Activated naive CD4-positive, alpha-beta T cell treated with anti-CD3 and anti-CD28 coated beads, Interleukin-2, amount 50 U/mL, for 72 hours (primary cell): ENCODE measurements around the gene CLIP1. TPM values are rescaled to one million over a fixed set of nuclear protein-coding genes. Genes with fewer than 3 reads are reported as not detected.
"Not testable (repeated sequence)": the region's sequence is repeated elsewhere in the genome, so short reads cannot be mapped to it uniquely, and the experiment has no call there.

ENCODE experiments used
- ATAC-seq, 2 donors: fragments of 150-1000 bp; cut with Tn5 transposase; 2 replicates each; pipeline ENCODE4 v1.10.0; 2021; ENCODE audit warnings: mild to moderate bottlenecking in 2 of 2, moderate library complexity in 2 of 2
- DNase-seq, 2 donors: peaks; one replicate each; pipeline ENCODE4 v3.0.0; 2021 to 2022; ENCODE audit warnings: low spot score in 2 of 2
- H3K27ac Mint-ChIP-seq, 2 donors: one replicate each; pipeline ENCODE4 v1.8.0; 2022; ENCODE audit warnings: mild to moderate bottlenecking in 2 of 2, mixed read lengths in 2 of 2
- H3K36me3 Mint-ChIP-seq, 2 donors: one replicate each; pipeline ENCODE4 v1.8.0; 2022; ENCODE audit warnings: mixed read lengths in 2 of 2
- H3K9me3 Mint-ChIP-seq, 2 donors: one replicate each; pipeline ENCODE4 v1.8.0; 2022; ENCODE audit warnings: mixed read lengths in 2 of 2
- total RNA-seq, 2 donors: library from RNA; stranded (reverse); gene quantifications; one replicate each; pipeline ENCODE4 v1.2.3, GENCODE V29; 2022

The CLIP1 gene
- total RNA-seq, 2 donors from 2014 or later, result 40.7 to 69.0 TPM

DNA sequence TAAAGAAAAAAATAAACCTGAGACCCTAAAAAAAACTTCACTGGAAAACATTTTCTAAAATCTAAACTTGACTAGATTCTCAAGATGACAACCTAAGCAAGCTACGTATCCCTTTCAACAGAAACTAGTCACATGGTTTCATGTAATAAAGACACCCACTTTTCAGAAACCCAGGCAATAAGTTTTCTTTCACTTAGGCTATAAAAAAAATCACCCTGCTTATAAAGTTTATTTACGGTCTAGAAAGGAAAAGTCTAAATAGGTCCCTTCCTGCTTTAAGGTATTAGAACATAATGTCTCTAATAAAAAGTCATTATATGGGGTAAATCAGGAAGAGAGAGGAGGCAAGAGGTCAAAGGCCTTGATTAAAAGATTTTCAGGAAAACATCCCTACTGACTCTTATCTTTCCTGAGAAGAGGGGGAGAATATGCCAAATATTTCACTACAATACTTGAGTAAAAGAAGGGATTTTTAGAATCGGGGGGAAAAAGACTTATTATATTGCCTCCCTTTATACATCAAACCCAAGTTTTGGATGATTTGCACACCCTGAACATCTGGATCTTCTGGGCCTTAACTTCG lies 9.5 kb downstream of the CLIP1 start:
- peak; percentile 71 to 88 for ATAC-seq
- peaks cover 0 to 17% of the 10 kb centered on the region in 2 donors for H3K36me3 Mint-ChIP-seq

GRCh38 chr12:122411537-122411936 lies 10.9 kb downstream of the CLIP1 start:
- Mint-ChIP-seq H3K36me3 (peaks cover 0 to 17% of the 10 kb centered on the region in 2 donors), H3K9me3 (no peaks in the 10 kb centered on the region), H3K27ac (peak overlapping the region; percentile 96 to 99)
- ATAC-seq (no peak), DNase-seq (no peak)

More for the DNA sequence above, 9.5 kb downstream of the CLIP1 start:
- Mint-ChIP-seq H3K9me3 (no peaks in the 10 kb centered on the region), H3K27ac (peak overlapping the region; percentile 99 to 100)
- no peak for DNase-seq

- peak overlapping the region in 1 of 2 donors; percentile 51 for H3K27ac Mint-ChIP-seq
- no peaks in the 10 kb centered on the region for H3K9me3 Mint-ChIP-seq
- no peak for ATAC-seq
Observed at GRCh38 chr12:122407208-122407607, 15.3 kb downstream of the CLIP1 start.

DNA sequence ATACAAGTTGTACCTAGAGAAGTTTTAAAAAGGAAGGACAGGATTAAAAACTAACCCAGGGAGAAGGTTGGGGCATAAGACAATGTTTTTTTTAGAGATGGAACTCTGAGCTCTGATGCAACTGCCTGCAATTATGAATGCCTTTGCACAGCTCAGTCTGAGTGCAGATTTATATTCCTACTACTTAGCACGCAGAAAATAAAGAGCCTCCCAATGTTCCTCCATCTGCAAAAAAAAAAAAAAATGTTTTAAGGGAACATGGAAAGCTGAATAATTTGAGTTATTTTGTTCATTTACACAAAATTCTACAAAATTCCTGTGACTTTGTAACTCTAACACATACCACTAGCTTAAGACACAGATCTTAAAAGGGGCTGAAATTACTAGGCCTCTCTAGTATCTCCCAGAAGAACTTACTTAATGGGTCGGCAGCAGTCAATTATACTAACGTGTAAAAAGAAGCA lies 15.7 kb downstream of the CLIP1 start:
- peak overlapping the region in 1 of 2 donors; percentile 38 for H3K27ac Mint-ChIP-seq
- H3K9me3 Mint-ChIP-seq, result no peaks in the 10 kb centered on the region
- H3K36me3 Mint-ChIP-seq, result peaks cover 0 to 22% of the 10 kb centered on the region in 2 donors
- ATAC-seq (no peak), DNase-seq (no peak)

More at GRCh38 chr12:122407208-122407607, 15.3 kb downstream of the CLIP1 start:
- no peak for DNase-seq
- H3K36me3 Mint-ChIP-seq, result peaks cover 0 to 22% of the 10 kb centered on the region in 2 donors

- DNase-seq (no peak), ATAC-seq (peak in 1 of 2 donors; percentile 17)
- Mint-ChIP-seq H3K27ac (no peak overlapping the region), H3K9me3 (no peaks in the 10 kb centered on the region), H3K36me3 (peaks cover 0 to 11% of the 10 kb centered on the region in 2 donors)
Observed at GRCh38 chr12:122403831-122404230, 18.6 kb downstream of the CLIP1 start.

- ATAC-seq (peak; percentile 39 to 76), DNase-seq (no peak)
- Mint-ChIP-seq H3K9me3 (no peaks in the 10 kb centered on the region), H3K27ac (peak overlapping the region; percentile 38 to 90), H3K36me3 (peaks cover 0 to 11% of the 10 kb centered on the region in 2 donors)
Observed at GRCh38 chr12:122403115-122403770, 19.2 kb downstream of the CLIP1 start.

DNA sequence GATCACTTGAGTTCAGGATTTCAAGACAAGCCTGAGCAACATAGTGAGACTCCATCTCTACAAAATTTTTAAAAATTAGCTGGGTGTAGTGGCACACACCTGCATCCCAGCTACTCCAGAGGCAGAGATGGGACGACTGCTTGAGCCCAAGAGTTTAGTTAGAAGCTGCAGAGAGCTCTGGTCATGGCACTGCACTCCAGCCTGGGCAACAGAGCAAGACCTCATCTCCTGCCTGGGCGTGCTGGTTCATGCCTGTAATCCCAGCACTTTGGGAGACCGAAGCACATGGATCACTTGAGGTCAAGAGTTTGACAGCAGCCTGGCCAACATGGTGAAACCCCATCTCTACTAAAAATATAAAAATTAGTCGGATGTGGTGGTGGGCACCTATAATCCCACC lies 20.2 kb downstream of the CLIP1 start:
- DNase-seq (no peak), ATAC-seq (no peak)
- no peaks in the 10 kb centered on the region for H3K9me3 Mint-ChIP-seq
- H3K36me3 Mint-ChIP-seq, result peaks cover 0 to 12% of the 10 kb centered on the region in 2 donors
- H3K27ac Mint-ChIP-seq, result no peak overlapping the region

DNA sequence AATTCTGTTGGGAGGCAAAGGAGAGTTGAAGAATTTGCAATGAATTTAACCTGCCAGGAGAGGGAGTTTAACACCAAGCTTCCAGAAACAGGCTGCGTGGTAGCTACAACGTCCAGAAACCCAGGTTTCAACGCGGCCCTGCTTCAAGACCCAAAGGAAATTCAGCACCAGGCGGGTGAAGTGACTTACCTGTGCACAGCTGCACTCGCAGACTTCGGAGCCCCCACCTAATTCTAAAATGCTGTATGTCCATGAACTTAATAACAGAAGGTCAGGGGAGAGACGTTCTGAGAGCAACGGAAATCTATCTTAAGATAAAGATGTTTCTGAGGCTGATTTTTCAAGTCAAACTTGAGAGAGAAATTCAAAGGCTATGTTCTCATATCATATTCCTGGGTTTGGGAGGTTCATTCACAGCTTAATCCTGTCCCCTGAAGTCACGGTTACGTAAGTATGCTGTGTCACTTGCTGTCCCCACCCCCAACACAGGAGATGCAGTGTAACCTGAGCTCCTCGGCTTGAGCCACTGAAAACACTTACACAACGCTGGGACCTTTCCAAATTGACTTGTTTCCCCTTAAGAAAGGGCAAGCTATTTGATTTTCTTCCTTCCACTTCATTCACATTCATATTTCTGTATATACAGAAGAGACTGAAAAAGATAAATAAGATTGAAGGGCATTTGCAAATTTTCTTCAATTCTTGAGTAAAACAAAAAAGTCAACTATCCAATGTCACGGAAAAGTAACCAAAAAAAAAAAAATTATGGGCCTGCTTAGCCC lies 22.7 kb downstream of the CLIP1 start:
- ATAC-seq, result peak; percentile 36 to 46
- Mint-ChIP-seq H3K27ac (peak overlapping the region; percentile 78 to 91), H3K9me3 (no peaks in the 10 kb centered on the region), H3K36me3 (peaks cover 0 to 13% of the 10 kb centered on the region in 2 donors)
- DNase-seq, result no peak

DNA sequence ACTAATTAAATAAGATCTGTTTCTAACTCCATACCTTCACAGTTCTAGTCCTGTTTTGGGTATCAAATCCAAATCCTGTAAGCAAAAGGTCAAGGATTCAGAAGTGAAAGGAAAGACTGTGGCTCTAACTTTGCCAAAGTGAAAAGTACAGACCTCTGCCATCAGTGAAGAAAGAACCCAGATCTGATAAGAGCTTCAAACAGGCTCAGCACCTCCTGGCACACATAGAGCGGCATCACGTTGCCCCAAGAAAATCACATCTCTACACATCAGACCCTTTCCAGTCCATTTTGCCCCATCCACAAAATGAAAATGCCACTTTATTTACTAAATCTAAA lies 23.2 kb downstream of the CLIP1 start:
- peaks cover 0 to 11% of the 10 kb centered on the region in 2 donors for H3K36me3 Mint-ChIP-seq
- no peaks in the 10 kb centered on the region for H3K9me3 Mint-ChIP-seq
- DNase-seq (no peak), ATAC-seq (peak in 1 of 2 donors; percentile 1)
- peak overlapping the region; percentile 78 to 80 for H3K27ac Mint-ChIP-seq

DNA sequence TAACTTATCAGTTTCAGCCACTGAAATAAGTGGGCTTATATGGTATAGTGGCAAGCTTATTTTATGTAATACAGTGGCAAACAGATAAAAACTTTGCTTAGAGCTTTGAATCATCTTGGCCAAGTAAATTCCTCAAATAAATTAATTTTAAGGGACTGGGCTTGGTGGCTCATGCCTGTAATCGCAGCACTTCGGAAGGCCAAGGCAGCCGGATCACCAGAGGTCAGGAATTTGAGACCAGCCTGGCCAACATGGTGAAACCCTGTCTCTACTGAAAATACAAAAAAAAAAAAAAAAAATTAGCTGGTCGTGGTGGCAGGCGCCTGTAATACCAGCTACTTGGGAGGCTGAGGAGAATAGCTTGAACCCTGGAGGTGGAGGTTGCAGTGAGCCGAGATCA lies 24.5 kb downstream of the CLIP1 start:
- ATAC-seq, DNase-seq, H3K36me3 Mint-ChIP-seq, H3K9me3 Mint-ChIP-seq, H3K27ac Mint-ChIP-seq: not testable (repeated sequence)

GRCh38 chr12:122395319-122395718 lies 27.1 kb downstream of the CLIP1 start:
- peaks cover 0 to 6% of the 10 kb centered on the region in 2 donors for H3K36me3 Mint-ChIP-seq
- H3K27ac Mint-ChIP-seq, result peak overlapping the region in 1 of 2 donors; percentile 25
- no peak for ATAC-seq
- DNase-seq, result no peak
- H3K9me3 Mint-ChIP-seq, result no peaks in the 10 kb centered on the region

DNA sequence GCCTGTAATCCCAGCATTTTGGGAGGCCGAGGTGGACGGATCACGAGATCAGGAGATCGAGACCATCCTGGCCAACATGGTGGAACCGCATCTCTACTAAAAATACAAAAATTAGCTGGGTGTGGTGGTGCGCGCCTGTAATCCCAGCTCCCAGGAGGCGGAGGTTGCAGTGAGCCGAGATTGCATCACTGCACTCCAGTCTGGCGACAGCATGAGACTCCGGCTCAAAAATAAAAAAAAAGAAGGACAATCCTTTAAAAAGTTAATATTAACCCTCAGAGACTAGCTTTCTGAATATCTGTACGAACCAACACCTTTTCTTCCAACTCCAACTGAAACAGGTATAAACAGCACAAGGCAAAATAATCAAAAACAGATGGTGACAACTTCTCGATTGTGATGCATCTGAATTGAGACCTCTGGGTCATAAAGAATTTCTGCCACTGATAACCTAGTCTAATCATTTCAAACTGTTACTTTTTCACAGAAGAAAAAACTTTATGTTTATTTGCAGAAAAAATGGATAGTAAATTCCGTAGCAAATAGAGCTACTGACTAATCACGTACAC lies 27.8 kb downstream of the CLIP1 start:
- peak overlapping the region in 1 of 2 donors; percentile 25 for H3K27ac Mint-ChIP-seq
- DNase-seq, result no peak

DNA sequence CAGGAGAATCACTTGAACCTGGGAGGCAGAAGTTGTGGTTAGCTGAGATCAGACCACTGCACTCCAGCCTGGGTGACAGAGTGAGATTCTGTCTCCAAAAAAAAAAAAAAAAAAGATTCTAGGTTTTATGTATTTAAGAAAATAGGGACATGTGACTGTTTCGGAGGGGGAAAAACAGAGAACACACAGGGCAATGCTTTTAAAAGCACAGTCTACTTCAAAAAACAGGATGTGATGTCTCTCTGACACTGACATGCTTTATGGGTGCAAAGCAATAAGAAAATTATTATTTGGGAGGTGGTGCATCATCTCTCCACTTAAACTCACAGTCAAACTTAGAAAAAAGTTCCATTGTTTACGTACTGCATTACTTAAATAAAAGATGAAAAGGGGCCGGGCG lies 28.7 kb downstream of the CLIP1 start:
- Mint-ChIP-seq H3K27ac (peak overlapping the region; percentile 48 to 55), H3K36me3 (peaks cover 0 to 6% of the 10 kb centered on the region in 2 donors), H3K9me3 (no peaks in the 10 kb centered on the region)
- no peak for ATAC-seq
- no peak for DNase-seq

More for the DNA sequence above, 27.8 kb downstream of the CLIP1 start:
- no peak for ATAC-seq
- Mint-ChIP-seq H3K36me3 (peaks cover 0 to 6% of the 10 kb centered on the region in 2 donors), H3K9me3 (no peaks in the 10 kb centered on the region)

DNA sequence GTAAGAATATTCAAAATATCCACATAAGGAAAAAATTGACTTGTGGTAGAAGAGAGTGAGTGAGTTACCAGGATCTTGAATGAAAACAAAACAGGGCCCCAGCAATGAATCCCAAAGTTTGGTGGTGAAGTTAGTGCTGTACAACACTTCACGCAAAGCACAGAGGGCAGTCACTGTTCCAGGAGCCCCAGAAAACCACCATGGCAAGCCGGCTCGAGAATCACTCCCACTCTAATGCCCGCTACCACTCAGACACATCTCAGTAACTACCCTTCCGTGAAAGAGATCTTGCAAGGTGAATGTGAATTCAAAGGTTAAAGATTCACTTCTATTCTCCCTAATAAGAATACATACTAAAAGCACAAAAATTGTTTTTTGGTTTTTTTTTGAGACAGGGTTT lies 30.1 kb downstream of the CLIP1 start:
- no peaks in the 10 kb centered on the region for H3K9me3 Mint-ChIP-seq
- peaks cover 0 to 6% of the 10 kb centered on the region in 2 donors for H3K36me3 Mint-ChIP-seq
- DNase-seq (no peak), ATAC-seq (no peak)
- H3K27ac Mint-ChIP-seq, result peak overlapping the region in 1 of 2 donors; percentile 50

GRCh38 chr12:122389677-122390076 lies 32.8 kb downstream of the CLIP1 start:
- Mint-ChIP-seq H3K27ac (no peak overlapping the region), H3K36me3 (no peaks in the 10 kb centered on the region), H3K9me3 (no peaks in the 10 kb centered on the region)
- ATAC-seq (no peak), DNase-seq (no peak)

GRCh38 chr12:122387887-122388286 lies 34.6 kb downstream of the CLIP1 start:
- H3K9me3 Mint-ChIP-seq, result no peaks in the 10 kb centered on the region
- DNase-seq, result no peak
- no peaks in the 10 kb centered on the region for H3K36me3 Mint-ChIP-seq
- H3K27ac Mint-ChIP-seq, result no peak overlapping the region
- no peak for ATAC-seq
